HepG2 (cell line): ENCODE data around the gene EFNA3. TPM values are rescaled to one million over a fixed set of nuclear protein-coding genes. Genes with fewer than 3 reads are reported as not detected.
A peak's percentile ranks its signal among the peaks of the same experiment; 100 is the strongest.

Experiments used
- ATF1 ChIP-seq: IDR thresholded peaks from 2 replicates; pipeline ENCODE4 v1.6.1; 2016; ENCODE audit warnings: mild to moderate bottlenecking, control low read depth
- HNRNPLL ChIP-seq: fragments of 200-400 bp; formaldehyde crosslinking; IDR thresholded peaks from 2 replicates; pipeline ENCODE4 v1.6.1; 2017; ENCODE audit warnings: mild to moderate bottlenecking, low read depth, low read length; ENCODE audit not compliant: poor library complexity, severe bottlenecking
- IRF9 ChIP-seq: sonication (generic); formaldehyde crosslinking; IDR thresholded peaks from 2 replicates; pipeline ENCODE4 v1.8.0; 2022; ENCODE audit warnings: missing genetic modification reagents, mild to moderate bottlenecking, borderline replicate concordance
- ZFP36 ChIP-seq: fragments of 150-350 bp; IDR thresholded peaks from 2 replicates; pipeline ENCODE4 v1.6.1; 2018; ENCODE audit warnings: borderline replicate concordance, low read length, low read depth; ENCODE audit not compliant: partially characterized antibody
- ZNF331 ChIP-seq: sonication (generic); formaldehyde crosslinking; IDR thresholded peaks from 2 replicates; pipeline ENCODE4 v1.4.0; 2020; ENCODE audit warnings: missing genetic modification reagents
- ZNF431 ChIP-seq: sonication (generic); formaldehyde crosslinking; IDR thresholded peaks from 2 replicates; pipeline ENCODE4 v1.9.0; 2022; ENCODE audit warnings: missing genetic modification reagents, low read depth, mild to moderate bottlenecking, borderline replicate concordance
- ZNF687 ChIP-seq: sonication (generic); formaldehyde crosslinking; IDR thresholded peaks from 2 replicates; pipeline ENCODE4 v1.5.1; 2020; ENCODE audit warnings: mild to moderate bottlenecking, missing genetic modification reagents, moderate library complexity
- ZNF788 ChIP-seq: sonication (generic); formaldehyde crosslinking; IDR thresholded peaks from 2 replicates; pipeline ENCODE4 v1.5.0; 2020; ENCODE audit warnings: mild to moderate bottlenecking, missing genetic modification reagents, borderline replicate concordance
- polyA plus RNA-seq, 8 experiments: library from polyadenylated mRNA; depleted of rRNA in 3 of 8; stranded (reverse) in 7 of 8; unstranded in 1 of 8; fragments of >200 nt; fragmentation: Illumina TruSeq in 4 of 8; extraction: Trizol in 4 of 8; gene quantifications; 2 replicates each; pipeline versions ENCODE4 v1.2.1 to v1.2.3, GENCODE V29; 2011 to 2016; ENCODE audit warnings: low read depth in 4 of 8, missing spikeins in 1 of 8, mixed read lengths in 1 of 8; ENCODE audit not compliant: insufficient read depth in 1 of 8
- total RNA-seq, 5 experiments: library from RNA; depleted of rRNA; stranded (reverse); fragments of >200 nt; fragmentation: Illumina TruSeq; extraction: Trizol; gene quantifications; 2 replicates each; pipeline ENCODE4 v1.2.3, GENCODE V29; 2016; ENCODE audit warnings: low read depth in 1 of 5
- TF ChIP-seq, protein P1 (sequence below): sonication (generic); formaldehyde crosslinking; IDR thresholded peaks from 2 replicates; pipeline ENCODE4 v1.4.0; 2020; ENCODE audit warnings: mild to moderate bottlenecking, missing genetic modification reagents
- TF ChIP-seq, protein P2 (sequence below): fragments of 450-650 bp; IDR thresholded peaks from 2 replicates; pipeline ENCODE4 v1.6.1; 2016

Gene EFNA3
- total and polyA plus RNA-seq, 2 of the 13 experiments (the other 11 are each of a cell fraction or from before 2014, with no cell fraction given) = 1.0 to 5.7 TPM

- TF ChIP-seq ZNF687 (CRISPR knock-in tag) = peak; percentile 86
- no peak for TF ChIP-seq ZNF431 (CRISPR knock-in tag)
- no peak for TF ChIP-seq ZFP36
- TF ChIP-seq IRF9 = no peak
- TF ChIP-seq ATF1 (CRISPR knock-in tag) = no peak
- TF ChIP-seq, protein P1, sequence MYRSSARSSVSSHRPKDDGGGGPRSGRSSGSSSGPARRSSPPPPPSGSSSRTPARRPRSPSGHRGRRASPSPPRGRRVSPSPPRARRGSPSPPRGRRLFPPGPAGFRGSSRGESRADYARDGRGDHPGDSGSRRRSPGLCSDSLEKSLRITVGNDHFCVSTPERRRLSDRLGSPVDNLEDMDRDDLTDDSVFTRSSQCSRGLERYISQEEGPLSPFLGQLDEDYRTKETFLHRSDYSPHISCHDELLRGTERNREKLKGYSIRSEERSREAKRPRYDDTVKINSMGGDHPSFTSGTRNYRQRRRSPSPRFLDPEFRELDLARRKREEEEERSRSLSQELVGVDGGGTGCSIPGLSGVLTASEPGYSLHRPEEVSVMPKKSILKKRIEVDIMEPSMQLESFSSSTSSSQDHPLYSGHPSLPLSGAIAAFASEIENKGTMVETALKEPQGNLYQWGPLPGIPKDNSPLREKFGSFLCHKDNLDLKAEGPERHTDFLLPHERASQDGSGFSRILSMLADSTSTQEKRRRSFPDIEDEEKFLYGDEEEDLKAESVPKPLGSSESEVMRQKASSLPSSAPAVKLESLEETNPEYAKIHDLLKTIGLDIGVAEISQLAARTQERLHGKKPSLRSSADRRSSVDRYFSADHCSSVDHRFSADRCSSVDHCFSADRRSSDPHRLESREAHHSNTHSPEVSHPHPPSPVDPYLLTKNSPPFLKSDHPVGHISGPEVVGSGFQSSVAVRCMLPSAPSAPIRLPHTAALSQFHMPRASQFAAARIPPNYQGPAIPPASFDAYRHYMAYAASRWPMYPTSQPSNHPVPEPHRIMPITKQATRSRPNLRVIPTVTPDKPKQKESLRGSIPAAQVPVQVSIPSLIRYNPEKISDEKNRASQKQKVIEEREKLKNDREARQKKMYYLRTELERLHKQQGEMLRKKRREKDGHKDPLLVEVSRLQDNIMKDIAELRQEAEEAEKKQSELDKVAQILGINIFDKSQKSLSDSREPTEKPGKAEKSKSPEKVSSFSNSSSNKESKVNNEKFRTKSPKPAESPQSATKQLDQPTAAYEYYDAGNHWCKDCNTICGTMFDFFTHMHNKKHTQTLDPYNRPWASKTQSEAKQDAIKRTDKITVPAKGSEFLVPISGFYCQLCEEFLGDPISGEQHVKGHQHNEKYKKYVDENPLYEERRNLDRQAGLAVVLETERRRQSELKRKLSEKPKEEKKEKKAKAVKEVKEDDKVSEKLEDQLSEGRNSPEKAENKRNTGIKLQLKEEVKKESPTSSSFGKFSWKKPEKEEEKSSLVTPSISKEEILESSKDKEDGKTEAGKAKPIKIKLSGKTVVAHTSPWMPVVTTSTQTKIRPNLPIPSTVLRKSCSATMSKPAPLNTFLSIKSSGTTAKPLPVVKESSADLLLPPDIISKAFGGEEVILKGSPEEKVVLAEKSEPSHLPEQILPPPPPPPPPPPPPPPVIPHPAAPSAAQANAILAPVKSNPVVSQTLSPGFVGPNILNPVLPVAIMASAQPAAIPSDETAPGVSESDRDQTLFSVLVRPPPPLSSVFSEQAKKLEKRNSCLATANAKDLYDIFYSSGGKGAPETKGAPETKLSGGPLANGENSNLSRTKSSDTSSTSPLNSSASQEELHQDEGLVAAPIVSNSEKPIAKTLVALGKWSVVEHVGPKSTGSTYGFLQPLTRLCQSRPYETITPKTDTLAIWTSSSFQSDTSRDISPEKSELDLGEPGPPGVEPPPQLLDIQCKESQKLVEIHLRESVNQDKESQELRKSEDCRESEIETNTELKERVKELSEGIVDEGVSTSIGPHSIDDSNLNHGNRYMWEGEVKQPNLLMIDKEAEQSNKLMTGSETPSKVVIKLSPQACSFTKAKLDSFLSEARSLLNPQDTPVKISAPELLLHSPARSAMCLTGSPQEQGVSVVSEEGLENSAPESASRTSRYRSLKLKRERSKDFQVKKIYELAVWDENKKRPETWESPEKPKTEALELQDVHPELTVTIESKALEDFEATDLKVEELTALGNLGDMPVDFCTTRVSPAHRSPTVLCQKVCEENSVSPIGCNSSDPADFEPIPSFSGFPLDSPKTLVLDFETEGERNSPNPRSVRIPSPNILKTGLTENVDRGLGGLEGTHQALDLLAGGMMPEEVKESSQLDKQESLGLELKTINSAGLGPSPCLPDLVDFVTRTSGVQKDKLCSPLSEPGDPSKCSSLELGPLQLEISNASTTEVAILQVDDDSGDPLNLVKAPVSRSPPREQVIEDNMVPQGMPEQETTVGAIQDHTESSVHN (CRISPR knock-in tag) = no peak
- TF ChIP-seq, protein P2, sequence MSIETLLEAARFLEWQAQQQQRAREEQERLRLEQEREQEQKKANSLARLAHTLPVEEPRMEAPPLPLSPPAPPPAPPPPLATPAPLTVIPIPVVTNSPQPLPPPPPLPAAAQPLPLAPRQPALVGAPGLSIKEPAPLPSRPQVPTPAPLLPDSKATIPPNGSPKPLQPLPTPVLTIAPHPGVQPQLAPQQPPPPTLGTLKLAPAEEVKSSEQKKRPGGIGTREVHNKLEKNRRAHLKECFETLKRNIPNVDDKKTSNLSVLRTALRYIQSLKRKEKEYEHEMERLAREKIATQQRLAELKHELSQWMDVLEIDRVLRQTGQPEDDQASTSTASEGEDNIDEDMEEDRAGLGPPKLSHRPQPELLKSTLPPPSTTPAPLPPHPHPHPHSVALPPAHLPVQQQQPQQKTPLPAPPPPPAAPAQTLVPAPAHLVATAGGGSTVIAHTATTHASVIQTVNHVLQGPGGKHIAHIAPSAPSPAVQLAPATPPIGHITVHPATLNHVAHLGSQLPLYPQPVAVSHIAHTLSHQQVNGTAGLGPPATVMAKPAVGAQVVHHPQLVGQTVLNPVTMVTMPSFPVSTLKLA = 0 out of 2 replicates have a peak, but pooled peaks have one; percentile 30
- TF ChIP-seq HNRNPLL = peak; percentile 98
- TF ChIP-seq ZNF788 (CRISPR knock-in tag) = peak; percentile 70; the same call in 1 of the 2 replicates
- TF ChIP-seq ZNF331 (CRISPR knock-in tag) = 0 out of 2 replicates have a peak, but pooled peaks have one; percentile 50
Observed at GRCh38 chr1:155070721-155071569, 7.7 kb upstream of the EFNA3 start (continued).
